AML-193 (cell line): ENCODE data around the gene EIF4ENIF1.
A peak's percentile ranks its signal among the peaks of the same experiment; 100 is the strongest.
"Not testable (repeated sequence)": the region's sequence is repeated elsewhere in the genome, so short reads cannot be mapped to it uniquely, and the experiment has no call there.

Experiments used
- DNase-seq, 2 experiments: peaks; one replicate each; lab custom pipeline; 2025; lab: John Stamatoyannopoulos, UW

Gene EIF4ENIF1

DNA sequence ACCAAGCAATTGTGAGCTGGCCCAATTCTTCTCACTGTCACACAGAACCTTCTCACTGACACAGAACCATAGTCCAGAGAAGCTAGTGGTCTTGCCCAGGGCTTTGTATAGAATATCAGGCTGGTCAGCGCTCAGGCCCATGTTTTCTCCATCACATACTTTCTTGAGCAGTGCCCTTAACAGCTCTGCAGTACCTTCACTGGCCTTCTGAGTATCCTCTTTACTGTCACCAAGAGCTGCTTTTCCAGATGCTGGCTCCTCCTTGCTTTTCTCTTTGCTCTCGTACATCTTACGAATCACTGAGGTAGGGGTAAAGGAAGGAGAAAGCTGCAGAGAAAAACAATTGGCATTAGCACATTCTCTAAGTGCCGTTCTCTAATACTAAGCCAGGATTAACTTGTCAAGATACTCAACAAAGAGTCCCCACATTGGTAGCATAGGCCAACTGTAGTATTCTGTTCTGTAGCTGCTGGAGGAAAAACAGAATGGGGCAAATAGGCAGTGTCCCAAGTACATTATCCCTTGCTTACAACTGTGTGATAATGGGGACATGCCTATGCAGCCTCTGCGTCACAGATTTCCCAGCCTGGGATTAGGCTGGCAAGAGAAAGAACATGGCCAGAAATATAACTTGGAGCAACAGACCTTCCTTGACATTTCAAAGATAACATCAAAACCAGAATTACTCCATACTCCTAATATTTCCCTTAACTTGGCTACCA, 46.7 kb downstream of the EIF4ENIF1 start:
- DNase-seq: no peak

DNA sequence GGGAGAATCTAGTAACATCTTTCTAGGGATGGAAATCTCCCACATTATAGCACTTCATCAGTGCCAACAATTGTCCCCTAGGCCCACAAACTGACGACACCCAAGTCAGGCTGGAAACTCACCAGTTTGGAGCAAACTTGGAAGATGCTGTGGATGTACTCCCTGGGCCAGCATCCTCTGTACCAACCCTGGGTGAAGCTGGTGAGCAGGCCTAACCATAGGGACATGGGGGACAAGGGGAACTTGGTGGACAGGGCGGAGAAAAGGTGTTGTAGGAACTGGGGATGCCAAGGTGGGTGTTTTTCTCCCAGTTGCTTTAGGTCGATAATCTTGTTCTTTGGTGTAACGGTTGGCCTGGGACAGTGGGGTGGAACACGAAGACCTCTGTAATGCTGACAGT, 48.0 kb downstream of the EIF4ENIF1 start:
- no peak for DNase-seq

DNA sequence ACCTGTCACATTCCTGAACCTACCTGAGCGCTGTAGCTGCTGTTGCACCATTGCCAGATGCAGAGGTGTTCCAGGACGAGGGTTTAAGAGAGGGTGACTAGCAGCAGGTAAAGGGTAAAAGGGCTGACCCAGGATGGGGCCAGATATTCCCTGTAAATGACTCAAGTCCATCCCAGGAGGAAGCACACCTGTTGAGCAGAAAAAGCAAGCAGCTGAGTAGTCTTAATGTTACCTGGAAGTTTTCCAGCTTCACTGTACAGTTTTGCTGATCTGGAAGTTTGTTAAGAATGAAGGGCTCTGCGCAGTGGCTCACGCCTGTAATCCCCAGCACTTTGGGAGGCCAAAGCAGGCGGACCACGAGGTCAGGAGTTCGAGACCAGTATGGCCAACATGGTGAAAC, 49.0 kb downstream of the EIF4ENIF1 start:
- DNase-seq: no peak

DNA sequence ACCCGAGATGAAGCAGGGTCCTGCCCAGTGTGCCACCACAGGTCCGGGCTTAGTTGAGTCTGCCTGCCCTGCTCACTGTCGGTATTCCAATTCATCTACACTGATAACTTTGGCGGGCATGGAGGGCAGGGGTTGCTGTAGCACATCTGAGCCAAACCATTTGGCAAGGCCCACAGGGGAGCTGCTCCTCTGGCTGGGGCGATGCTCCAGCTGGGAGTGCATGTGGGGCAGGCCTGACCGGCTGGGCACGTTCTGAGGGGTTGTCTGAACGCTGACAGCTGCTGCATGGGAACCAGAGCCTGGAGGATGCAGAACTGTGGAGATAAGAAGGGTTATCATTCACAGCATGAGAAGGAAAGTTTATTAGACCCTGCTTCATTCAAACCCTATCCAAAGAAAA, 49.8 kb downstream of the EIF4ENIF1 start:
- no peak for DNase-seq

DNA sequence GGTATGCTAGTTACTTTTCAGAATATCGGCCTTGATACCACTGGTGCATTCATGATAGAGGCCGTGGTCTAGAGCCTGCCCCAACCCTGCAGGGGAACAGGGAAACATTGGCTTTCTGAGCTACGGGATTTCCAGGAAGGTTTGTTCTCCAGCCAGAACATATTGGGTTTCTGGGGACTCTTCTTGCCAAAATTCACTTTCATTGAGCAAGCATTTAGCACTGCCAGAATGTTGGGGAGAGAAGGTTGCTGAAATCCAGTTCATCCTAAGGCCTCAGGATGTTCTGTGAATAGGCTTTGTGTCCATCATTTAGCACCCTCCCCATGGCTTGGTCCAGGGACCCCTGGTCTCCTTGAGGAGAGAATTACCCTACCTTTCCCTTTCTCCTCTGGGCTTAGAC, 53.5 kb downstream of the EIF4ENIF1 start:
- DNase-seq: no peak

DNA sequence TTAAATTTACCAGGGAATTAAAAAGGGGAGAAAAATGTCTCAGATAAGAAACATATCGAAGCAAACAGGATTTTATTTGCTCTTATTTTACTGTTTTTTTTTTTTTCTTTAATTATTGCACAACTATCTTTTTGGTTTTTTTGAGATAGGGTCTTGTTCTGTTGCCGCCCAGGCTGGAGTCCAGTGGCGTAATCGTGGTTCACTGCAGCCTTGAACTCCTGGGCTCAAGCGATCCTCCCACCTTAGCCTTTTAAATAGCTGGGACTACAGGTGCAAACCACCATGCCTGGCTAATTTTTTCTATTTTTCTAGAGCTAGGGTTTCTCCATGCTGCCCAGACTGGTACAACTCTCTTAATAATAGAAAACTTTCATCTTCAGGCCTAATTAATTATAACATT, 57.7 kb downstream of the EIF4ENIF1 start:
- DNase-seq: no peak

DNA sequence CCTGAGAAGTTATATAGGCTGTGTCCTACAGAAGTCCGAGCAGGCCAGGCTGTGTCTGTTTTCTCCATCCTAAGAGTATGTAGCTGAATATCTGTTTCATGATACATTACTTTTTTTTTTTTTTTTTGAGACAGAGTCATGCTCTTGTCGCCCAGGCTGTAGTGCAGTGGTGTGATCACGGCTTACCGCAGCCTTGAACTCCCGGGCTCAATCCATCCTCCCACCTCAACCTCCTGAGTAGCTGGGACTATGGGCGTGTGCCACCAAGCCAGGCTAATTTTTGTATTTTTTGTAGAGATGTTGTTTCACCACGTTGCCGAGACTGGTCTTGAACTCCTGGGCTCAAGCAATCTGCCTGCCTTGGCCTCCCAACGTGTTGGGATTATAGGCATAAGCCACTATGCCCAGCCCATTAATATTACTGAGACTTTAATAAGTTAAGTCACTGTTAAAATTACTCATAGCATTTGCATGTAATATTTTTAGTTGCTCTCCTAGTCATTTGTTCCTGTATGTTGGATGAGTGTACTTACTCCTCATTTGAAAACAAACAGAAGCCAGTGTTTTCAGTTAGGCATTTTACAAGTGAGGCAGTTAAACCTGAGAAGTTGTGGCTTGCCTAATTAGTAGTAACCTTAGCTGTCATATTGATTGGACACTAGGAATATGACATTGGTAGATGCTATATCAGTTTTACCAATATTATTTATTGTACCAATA, 64.2 kb downstream of the EIF4ENIF1 start:
- no peak for DNase-seq

DNA sequence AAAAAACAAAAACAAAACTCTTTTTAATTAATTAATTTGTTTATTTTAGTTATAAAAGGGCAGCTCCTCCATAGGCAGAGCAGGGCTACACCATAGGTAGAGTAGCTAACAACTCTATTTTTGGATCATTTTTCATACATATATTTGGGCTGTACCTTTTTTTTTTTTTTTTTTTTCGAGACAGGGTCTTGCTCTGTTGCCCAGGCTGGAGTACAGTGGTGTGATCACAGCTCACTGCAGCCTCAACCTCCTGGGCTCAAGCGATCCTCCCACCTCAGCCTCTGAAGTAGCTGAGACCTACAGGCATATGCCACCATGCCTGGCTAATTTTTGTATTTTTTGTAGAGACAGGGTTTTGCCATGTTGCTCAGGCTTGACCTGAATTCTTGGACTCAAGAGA, 87.3 kb downstream of the EIF4ENIF1 start:
- not testable (repeated sequence) for DNase-seq

DNA sequence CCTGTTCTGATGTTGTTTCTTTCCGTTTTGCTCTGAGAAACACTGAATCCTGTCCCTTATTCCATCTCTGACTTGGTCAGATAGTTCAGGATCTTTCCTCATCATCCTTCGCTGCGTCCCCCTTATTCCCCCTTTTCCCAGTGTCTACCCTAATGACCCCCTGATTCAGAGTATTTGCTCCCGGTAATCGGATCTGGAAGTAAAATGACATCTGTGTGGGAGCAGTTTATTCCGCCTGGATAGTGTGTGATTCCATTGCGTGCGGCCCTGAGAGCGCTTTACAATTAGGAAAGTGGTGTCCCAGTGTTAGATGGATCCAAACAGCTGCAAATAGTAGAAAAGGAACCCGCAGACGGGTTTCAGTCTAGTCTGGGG, 89.6 kb downstream of the EIF4ENIF1 start:
- no peak for DNase-seq

DNA sequence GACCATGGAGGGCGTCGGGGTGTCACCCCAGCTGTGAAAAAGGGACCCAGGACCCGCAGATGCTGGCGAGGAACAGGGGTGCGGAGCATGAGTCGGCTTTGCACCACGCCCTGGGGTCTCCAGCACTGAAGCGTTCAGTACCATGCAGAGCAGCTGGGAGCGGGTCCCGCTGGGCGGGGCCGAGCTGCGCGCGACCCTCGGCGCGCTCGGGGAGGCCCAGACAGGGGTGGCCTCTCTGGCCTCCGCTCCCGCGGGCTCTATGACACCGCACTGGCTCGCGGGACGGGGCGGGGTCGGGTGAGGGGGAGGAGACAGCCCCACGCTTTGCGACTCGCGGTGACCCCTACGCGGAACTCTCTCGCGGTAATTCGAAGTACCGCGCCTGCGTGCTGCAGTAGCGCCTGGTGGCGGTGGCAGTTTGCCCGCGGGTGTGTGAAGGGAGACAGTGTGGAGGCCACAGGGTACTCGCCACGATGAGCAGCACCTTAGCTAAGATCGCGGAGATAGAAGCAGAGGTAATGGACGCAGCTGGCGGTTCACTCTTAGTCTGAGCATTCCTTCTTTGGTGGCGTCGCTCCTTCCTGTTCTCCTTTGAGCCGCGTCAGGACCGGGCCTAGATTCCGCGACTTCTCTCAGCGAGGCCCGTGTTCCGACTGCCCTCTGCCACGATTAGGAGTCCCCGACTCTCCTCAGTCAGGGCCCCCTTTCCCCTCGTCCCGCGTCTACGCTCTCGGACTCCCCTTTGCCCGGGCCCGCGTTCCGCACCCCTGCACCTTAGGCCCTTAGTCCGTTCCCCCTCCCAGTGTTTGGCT, 90.2 kb downstream of the EIF4ENIF1 start, which contains the start of gene DRG1:
Gene DRG1 (plus strand): TSS at position 394 of the 812 bp plus-strand sequence. CDS start 80 bp downstream, at position 474.
- peak; percentile 87 for DNase-seq

DNA sequence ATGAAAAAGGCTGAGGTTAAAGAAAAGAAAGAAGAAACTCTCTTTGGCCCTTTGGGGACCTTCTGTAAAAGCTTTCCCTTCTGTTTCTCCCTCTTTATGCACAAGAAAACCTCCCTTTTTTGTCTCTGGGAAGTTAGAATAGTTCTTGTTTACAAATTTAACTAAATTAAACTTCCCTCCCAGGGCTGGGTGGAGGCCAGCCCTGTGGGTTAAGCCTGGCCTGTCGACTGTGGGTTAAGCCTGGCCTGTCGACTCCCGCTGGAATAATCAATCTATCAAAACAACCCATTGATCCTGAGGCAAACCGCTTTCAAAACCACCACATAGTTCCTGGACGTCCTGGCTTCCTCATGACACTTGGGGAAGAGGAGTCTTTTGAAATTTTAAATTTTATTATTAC, 91.4 kb downstream of the EIF4ENIF1 start:
- no peak for DNase-seq

DNA sequence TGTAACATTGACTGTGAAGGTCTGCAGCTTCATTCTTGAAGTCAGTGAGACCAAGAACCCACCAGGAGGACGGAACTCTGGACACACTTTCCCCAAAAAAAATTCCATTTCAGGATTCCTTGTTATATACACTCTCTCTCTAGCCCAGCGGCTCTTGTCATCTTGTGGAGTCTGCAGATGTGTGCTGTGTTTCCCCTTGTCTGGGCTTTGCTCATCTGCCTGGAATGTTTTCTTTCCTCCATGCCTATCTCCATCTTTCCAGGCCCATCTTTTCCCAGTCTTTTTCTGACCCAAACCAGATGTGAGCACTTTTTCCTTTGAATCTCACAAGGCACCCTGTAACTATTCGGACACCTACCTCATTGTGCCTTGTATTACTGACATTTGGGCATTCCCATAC, 95.3 kb downstream of the EIF4ENIF1 start:
- DNase-seq: no peak

DNA sequence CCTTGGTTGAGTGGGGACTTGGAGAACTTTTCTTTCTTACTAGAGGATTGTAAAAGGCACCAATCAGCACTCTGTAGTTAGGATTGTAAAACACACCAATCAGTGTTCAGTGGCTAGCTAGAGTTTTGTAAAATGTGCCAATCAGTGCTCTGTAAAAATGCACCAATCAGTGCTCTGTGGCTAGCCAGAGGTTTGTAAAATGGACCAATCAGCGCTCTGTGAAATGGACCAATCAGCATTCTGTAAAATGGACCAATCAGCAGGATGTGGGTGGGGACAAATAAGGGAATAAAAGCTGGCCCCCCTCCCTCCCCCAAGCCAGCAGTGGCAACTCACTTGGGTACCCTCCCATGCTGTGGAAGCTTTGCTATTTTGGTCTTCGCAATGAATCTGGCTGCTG, 95.7 kb downstream of the EIF4ENIF1 start:
- DNase-seq: no peak
